GM12878 (cell line): ENCODE results near the gene RPS2. TPM values are rescaled to one million over a fixed set of nuclear protein-coding genes. Genes with fewer than 3 reads are reported as not detected.

Experiments
- ATAC-seq: fragments of 200-7000 bp; cut with Tn5 transposase; 3 replicates; pipeline ENCODE4 v1.9.1; 2020; ENCODE audit warnings: mild to moderate bottlenecking, moderate library complexity
- BruUV-seq: library from RNA; stranded (reverse); fragments of 400-500 nt; replicated peaks from 2 replicates; lab custom pipeline; 2021; lab: Mats Ljungman, UMichigan
- CTCF ChIA-PET: fragments of 300-600 bp; sonication (Branson Sonifier 250); formaldehyde crosslinking; extraction: SDS; loops from one replicate; lab custom pipeline; 2021; ENCODE audit warnings: inconsistent platforms; lab: Yijun Ruan, JAX
- POLR2A ChIA-PET: fragments of 350-600 bp; formaldehyde crosslinking; extraction: SDS; loops from one replicate; lab custom pipeline; 2021; ENCODE audit warnings: inconsistent platforms; lab: Charles Lee
- RAD21 ChIA-PET: fragments of 300-600 bp; sonication (Branson Sonifier 250); formaldehyde crosslinking; loops from one replicate; lab custom pipeline; 2023; ENCODE audit warnings: antibody characterized with exemption; ENCODE audit not compliant: unreplicated experiment; lab: Charles Lee
- SMC1A ChIA-PET: fragments of 300-600 bp; sonication (Branson Sonifier 250); formaldehyde crosslinking; loops from one replicate; lab custom pipeline; 2023; ENCODE audit not compliant: unreplicated experiment, uncharacterized antibody; lab: Charles Lee
- DNase-seq: peaks from one replicate; pipeline ENCODE4 v3.0.0-alpha.2; 2011; ENCODE audit warnings: low read depth, low spot score
- FAIRE-seq: peaks from 3 replicates; lab custom pipeline; 2011; peaks lifted over from hg19 to GRCh38; lab: Jason Lieb, UNC
- H2AFZ ChIP-seq: 2 replicates; pipeline ENCODE4 v1.6.0; 2011; ENCODE audit warnings: low read depth, low read length, control low read depth; ENCODE audit not compliant: control insufficient read depth
- H3K27ac ChIP-seq: 2 replicates; pipeline ENCODE4 v1.5.1; 2011; ENCODE audit warnings: control low read depth; ENCODE audit not compliant: control insufficient read depth, insufficient read depth
- H3K27me3 ChIP-seq, 2 experiments: replicated peaks in 1 of 2; 2 replicates each; pipeline versions ENCODE4 v1.6.0 to v1.6.1; 2011; ENCODE audit warnings: low read length in 1 of 2; ENCODE audit not compliant: control insufficient read depth in 2 of 2, insufficient read depth in 2 of 2
- H3K36me3 ChIP-seq, 2 experiments: 2 replicates each; pipeline ENCODE4 v1.5.1; 2011; ENCODE audit warnings: low read length in 1 of 2; ENCODE audit not compliant: control insufficient read depth in 2 of 2, insufficient read depth in 2 of 2
- H3K4me1 ChIP-seq: 2 replicates; pipeline ENCODE4 v1.6.1; 2011; ENCODE audit warnings: mild to moderate bottlenecking, low read length, moderate library complexity, mixed read lengths; ENCODE audit not compliant: control insufficient read depth, insufficient read depth
- H3K4me2 ChIP-seq: 2 replicates; pipeline ENCODE4 v1.6.0; 2011; ENCODE audit warnings: control low read depth; ENCODE audit not compliant: control insufficient read depth, insufficient read depth
- H3K4me3 ChIP-seq: fragments of 200-600 bp; sonication (generic); 2 replicates; pipeline ENCODE4 v1.5.1; 2016
- H3K79me2 ChIP-seq: 2 replicates; pipeline ENCODE4 v1.6.0; 2011; ENCODE audit warnings: low read length; ENCODE audit not compliant: control insufficient read depth, insufficient read depth
- H3K9ac ChIP-seq: 2 replicates; pipeline ENCODE4 v1.8.0; 2011; ENCODE audit warnings: low read length, control low read depth, mixed read lengths; ENCODE audit not compliant: control insufficient read depth, insufficient read depth
- H3K9me3 ChIP-seq: replicated peaks from 3 replicates; pipeline ENCODE4 v1.5.1; 2011; ENCODE audit warnings: mild to moderate bottlenecking, low read length; ENCODE audit not compliant: control insufficient read depth, insufficient read depth
- H4K20me1 ChIP-seq: 2 replicates; pipeline ENCODE4 v1.6.0; 2011; ENCODE audit not compliant: control insufficient read depth, insufficient read depth
- CREB1 ChIP-seq: IDR thresholded peaks from 2 replicates; pipeline ENCODE4 v1.6.1; 2012; ENCODE audit warnings: low read depth, mild to moderate bottlenecking, inconsistent platforms
- IRF4 ChIP-seq: IDR thresholded peaks from 2 replicates; pipeline ENCODE4 v1.6.1; 2011; ENCODE audit warnings: low read depth, low read length
- NFIC ChIP-seq: IDR thresholded peaks from 2 replicates; pipeline ENCODE4 v1.6.1; 2012; ENCODE audit warnings: low read depth, mild to moderate bottlenecking, inconsistent platforms, low read length, moderate library complexity
- NFYA ChIP-seq: IDR thresholded peaks from 2 replicates; pipeline ENCODE4 v1.6.1; 2011; ENCODE audit warnings: low read depth, mild to moderate bottlenecking, low read length, improper control_type of control experiment, borderline replicate concordance
- NR2F1 ChIP-seq: fragments of 450-650 bp; conservative IDR thresholded peaks from 2 replicates; pipeline ENCODE4 v1.6.1; 2017; ENCODE audit warnings: mild to moderate bottlenecking
- POLR2AphosphoS2 ChIP-seq: IDR thresholded peaks from 2 replicates; pipeline ENCODE4 v1.6.1; 2011; ENCODE audit warnings: low read depth, mild to moderate bottlenecking, low read length, improper control_type of control experiment, moderate library complexity
- POLR2AphosphoS5 ChIP-seq: IDR thresholded peaks from 2 replicates; pipeline ENCODE4 v1.6.1; 2011; ENCODE audit warnings: mild to moderate bottlenecking, low read length, inconsistent platforms
- POU2F2 ChIP-seq: IDR thresholded peaks from 3 replicates; pipeline ENCODE4 v1.6.1; 2011; ENCODE audit warnings: low read depth, mild to moderate bottlenecking, low read length, borderline replicate concordance
- SMC3 ChIP-seq: IDR thresholded peaks from 2 replicates; pipeline ENCODE4 v1.6.1; 2011; ENCODE audit warnings: low read length, improper control_type of control experiment, borderline replicate concordance
- TARDBP ChIP-seq: IDR thresholded peaks from 2 replicates; pipeline ENCODE4 v1.6.1; 2016; ENCODE audit warnings: borderline replicate concordance
- TCF3 ChIP-seq: IDR thresholded peaks from 2 replicates; pipeline ENCODE4 v1.6.1; 2012; ENCODE audit warnings: low read depth, mild to moderate bottlenecking, low read length, borderline replicate concordance; ENCODE audit not compliant: insufficient read depth
- ZZZ3 ChIP-seq: IDR thresholded peaks from 2 replicates; pipeline ENCODE4 v1.6.1; 2011; ENCODE audit warnings: low read depth; ENCODE audit not compliant: control insufficient read depth, insufficient read length
- WGBS: methylation state at CpG from one replicate; pipeline ENCODE4 v1.1.6; 2016; ENCODE audit warnings: low lambda C conversion rate; ENCODE audit not compliant: insufficient replicate concordance, insufficient coverage; ENCODE audit errors: missing lambda C conversion rate; 5-methylcytosine and 5-hydroxymethylcytosine counted together
- in situ Hi-C: fragments of 300-500 bp; cut with MboI; formaldehyde crosslinking; loops from 9 replicates; pipeline ENCODE4 v1.14.3; 2018; ENCODE audit warnings: mixed read lengths
- intact Hi-C: fragments of 100-400 bp; cut with micrococcal nuclease; formaldehyde crosslinking; loops from one replicate; pipeline ENCODE4 v1.14.2; 2022; ENCODE audit not compliant: unreplicated experiment
- polyA plus RNA-seq, 11 experiments: library from polyadenylated mRNA; depleted of rRNA in 4 of 11; unstranded in 6 of 11; stranded (reverse) in 5 of 11; fragments of >200 nt; fragmentation: Nextera tagmentation in 4 of 11; fragmentation: Illumina TruSeq in 1 of 11; extraction: Ambion mirVana in 4 of 11; extraction: Trizol in 1 of 11; gene quantifications; 1 replicate in 1 of 11; 2 replicates in 10 of 11; pipeline versions ENCODE4 v1.2.1 to v1.2.3, GENCODE V29; 2011 to 2016; ENCODE audit warnings: inconsistent platforms in 2 of 11, missing spikeins in 2 of 11, low read depth in 1 of 11
- total RNA-seq, 4 experiments: library from RNA; depleted of rRNA in 3 of 4; stranded (reverse); fragments of >200 nt in 3 of 4; fragmentation: Illumina TruSeq in 1 of 4; extraction: Trizol in 1 of 4; gene quantifications; 2 replicates each; pipeline versions ENCODE4 v1.2.1 to v1.2.3, GENCODE V29; 2013 to 2021
- TF ChIP-seq, protein P1 (sequence below): IDR thresholded peaks from 2 replicates; pipeline ENCODE4 v1.6.1; 2011; ENCODE audit warnings: borderline replicate concordance, low read depth, mild to moderate bottlenecking, moderate library complexity, mixed read lengths, low read length; ENCODE audit not compliant: insufficient read depth; ENCODE audit errors: extremely low read length
- TF ChIP-seq, protein P2 (sequence below): fragments of 150-350 bp; IDR thresholded peaks from 2 replicates; pipeline ENCODE4 v1.6.1; 2014; ENCODE audit warnings: mild to moderate bottlenecking, low read depth, low read length
- TF ChIP-seq, protein P3 (sequence below): fragments of 150-350 bp; IDR thresholded peaks from 2 replicates; pipeline ENCODE4 v1.6.1; 2016; ENCODE audit warnings: low read depth, low read length

RPS2 gene
- total and polyA plus RNA-seq, 10 of the 15 experiments (the other 5 are each of a cell fraction or from before 2014, with no cell fraction given), result 1,295 to 7,121 (median 3,933) TPM

- ChIA-PET POLR2A (no interaction called here), SMC1A (no interaction called here), CTCF (no interaction called here), RAD21 (no interaction called here)
- FAIRE-seq (no peak), DNase-seq (no peak), ATAC-seq (no peak)
- intact Hi-C loops, result no loop called here
- Histone ChIP-seq H2AFZ (no peak overlapping the region), H3K9ac (no peak overlapping the region), H3K27me3 (no peaks in the 10 kb centered on the region; a peak in 1 of 4 replicates), H3K36me3 (no peaks in the 10 kb centered on the region), H3K4me2 (no peak overlapping the region), H3K9me3 (no peaks in the 10 kb centered on the region), H3K27ac (no peak overlapping the region), H3K79me2 (no peaks in the 10 kb centered on the region), H4K20me1 (no peaks in the 10 kb centered on the region), H3K4me3 (no peak overlapping the region), H3K4me1 (peaks cover under 1% of the 10 kb centered on the region; the same call in 1 of the 2 replicates)
- 61% methylated on average over 22 of the region's 22 CpGs for WGBS
- TF ChIP-seq, protein P1, sequence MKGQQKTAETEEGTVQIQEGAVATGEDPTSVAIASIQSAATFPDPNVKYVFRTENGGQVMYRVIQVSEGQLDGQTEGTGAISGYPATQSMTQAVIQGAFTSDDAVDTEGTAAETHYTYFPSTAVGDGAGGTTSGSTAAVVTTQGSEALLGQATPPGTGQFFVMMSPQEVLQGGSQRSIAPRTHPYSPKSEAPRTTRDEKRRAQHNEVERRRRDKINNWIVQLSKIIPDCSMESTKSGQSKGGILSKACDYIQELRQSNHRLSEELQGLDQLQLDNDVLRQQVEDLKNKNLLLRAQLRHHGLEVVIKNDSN, result no peak
- no peak for TF ChIP-seq TARDBP
- no peak for TF ChIP-seq POLR2AphosphoS2
- TF ChIP-seq ZZZ3, result no peak
- TF ChIP-seq SMC3, result no peak
- TF ChIP-seq NFYA, result no peak
- TF ChIP-seq IRF4, result no peak
- no peak for TF ChIP-seq TCF3
- TF ChIP-seq POLR2AphosphoS5, result no peak
- no peak for TF ChIP-seq CREB1
- TF ChIP-seq POU2F2, result no peak
- TF ChIP-seq, protein P2, sequence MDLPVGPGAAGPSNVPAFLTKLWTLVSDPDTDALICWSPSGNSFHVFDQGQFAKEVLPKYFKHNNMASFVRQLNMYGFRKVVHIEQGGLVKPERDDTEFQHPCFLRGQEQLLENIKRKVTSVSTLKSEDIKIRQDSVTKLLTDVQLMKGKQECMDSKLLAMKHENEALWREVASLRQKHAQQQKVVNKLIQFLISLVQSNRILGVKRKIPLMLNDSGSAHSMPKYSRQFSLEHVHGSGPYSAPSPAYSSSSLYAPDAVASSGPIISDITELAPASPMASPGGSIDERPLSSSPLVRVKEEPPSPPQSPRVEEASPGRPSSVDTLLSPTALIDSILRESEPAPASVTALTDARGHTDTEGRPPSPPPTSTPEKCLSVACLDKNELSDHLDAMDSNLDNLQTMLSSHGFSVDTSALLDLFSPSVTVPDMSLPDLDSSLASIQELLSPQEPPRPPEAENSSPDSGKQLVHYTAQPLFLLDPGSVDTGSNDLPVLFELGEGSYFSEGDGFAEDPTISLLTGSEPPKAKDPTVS, result no peak
- TF ChIP-seq, protein P3, sequence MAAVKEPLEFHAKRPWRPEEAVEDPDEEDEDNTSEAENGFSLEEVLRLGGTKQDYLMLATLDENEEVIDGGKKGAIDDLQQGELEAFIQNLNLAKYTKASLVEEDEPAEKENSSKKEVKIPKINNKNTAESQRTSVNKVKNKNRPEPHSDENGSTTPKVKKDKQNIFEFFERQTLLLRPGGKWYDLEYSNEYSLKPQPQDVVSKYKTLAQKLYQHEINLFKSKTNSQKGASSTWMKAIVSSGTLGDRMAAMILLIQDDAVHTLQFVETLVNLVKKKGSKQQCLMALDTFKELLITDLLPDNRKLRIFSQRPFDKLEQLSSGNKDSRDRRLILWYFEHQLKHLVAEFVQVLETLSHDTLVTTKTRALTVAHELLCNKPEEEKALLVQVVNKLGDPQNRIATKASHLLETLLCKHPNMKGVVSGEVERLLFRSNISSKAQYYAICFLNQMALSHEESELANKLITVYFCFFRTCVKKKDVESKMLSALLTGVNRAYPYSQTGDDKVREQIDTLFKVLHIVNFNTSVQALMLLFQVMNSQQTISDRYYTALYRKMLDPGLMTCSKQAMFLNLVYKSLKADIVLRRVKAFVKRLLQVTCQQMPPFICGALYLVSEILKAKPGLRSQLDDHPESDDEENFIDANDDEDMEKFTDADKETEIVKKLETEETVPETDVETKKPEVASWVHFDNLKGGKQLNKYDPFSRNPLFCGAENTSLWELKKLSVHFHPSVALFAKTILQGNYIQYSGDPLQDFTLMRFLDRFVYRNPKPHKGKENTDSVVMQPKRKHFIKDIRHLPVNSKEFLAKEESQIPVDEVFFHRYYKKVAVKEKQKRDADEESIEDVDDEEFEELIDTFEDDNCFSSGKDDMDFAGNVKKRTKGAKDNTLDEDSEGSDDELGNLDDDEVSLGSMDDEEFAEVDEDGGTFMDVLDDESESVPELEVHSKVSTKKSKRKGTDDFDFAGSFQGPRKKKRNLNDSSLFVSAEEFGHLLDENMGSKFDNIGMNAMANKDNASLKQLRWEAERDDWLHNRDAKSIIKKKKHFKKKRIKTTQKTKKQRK, result no peak
- no peak for TF ChIP-seq NR2F1
- no peak for TF ChIP-seq NFIC
- in situ Hi-C loops, result no loop called here
- no TSS peak for BruUV-seq
Measured at GRCh38 chr16:1953734-1954133, 10.9 kb downstream of the RPS2 start.
